Melanocyte of skin (primary cell): ENCODE data around the gene SART1. TPM values are rescaled to one million over a fixed set of nuclear protein-coding genes. Genes with fewer than 3 reads are reported as not detected.

Source experiments
- total RNA-seq, 2 donors: library from RNA; depleted of rRNA; stranded (reverse); fragments of >200 nt; gene quantifications; 2 replicates each; pipeline ENCODE4 v1.2.3, GENCODE V29; 2012

SART1 gene, protein sequence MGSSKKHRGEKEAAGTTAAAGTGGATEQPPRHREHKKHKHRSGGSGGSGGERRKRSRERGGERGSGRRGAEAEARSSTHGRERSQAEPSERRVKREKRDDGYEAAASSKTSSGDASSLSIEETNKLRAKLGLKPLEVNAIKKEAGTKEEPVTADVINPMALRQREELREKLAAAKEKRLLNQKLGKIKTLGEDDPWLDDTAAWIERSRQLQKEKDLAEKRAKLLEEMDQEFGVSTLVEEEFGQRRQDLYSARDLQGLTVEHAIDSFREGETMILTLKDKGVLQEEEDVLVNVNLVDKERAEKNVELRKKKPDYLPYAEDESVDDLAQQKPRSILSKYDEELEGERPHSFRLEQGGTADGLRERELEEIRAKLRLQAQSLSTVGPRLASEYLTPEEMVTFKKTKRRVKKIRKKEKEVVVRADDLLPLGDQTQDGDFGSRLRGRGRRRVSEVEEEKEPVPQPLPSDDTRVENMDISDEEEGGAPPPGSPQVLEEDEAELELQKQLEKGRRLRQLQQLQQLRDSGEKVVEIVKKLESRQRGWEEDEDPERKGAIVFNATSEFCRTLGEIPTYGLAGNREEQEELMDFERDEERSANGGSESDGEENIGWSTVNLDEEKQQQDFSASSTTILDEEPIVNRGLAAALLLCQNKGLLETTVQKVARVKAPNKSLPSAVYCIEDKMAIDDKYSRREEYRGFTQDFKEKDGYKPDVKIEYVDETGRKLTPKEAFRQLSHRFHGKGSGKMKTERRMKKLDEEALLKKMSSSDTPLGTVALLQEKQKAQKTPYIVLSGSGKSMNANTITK
- total RNA-seq = 10 to 100 TPM; 27.9 to 30.3 TPM

DNA sequence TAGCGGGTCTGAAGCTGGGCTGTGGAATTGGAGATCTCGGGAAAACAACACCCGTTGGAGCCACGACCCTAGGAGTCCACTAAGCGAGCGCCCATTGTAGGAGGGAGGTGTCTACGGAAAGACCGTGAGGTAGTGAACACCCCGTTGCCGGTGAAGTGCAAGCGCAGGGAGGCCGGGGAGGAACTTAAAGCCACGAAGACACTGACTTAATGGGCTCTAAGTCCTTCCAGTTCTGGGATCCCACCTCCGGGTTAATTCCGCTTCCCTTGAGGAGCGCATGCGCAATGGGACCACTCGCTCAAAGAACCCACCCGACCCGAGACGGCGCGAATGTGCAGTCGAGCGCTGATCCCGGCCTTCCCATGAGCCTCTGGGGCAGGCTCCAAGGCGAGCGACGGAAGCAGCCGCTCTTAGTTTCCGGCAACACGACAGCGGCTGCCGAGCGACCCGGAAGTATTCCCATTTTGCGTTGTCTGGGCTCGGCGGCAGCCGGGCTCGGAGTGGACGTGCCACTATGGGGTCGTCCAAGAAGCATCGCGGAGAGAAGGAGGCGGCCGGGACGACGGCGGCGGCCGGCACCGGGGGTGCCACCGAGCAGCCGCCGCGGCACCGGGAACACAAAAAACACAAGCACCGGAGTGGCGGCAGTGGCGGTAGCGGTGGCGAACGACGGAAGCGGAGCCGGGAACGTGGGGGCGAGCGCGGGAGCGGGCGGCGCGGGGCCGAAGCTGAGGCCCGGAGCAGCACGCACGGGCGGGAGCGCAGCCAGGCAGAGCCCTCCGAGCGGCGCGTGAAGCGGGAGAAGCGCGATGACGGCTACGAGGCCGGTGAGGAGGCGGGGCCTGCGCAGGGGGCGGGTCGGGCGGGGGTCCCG lies at the start of gene SART1:
Gene SART1, plus strand, starts transcription at position 468 of the 874 bp plus-strand sequence. Its CDS starts 47 bp downstream, at position 515.

GRCh38 chr11:65918211-65919140 lies 43.1 kb upstream of the SART1 start, which contains the start of gene C11orf68:
TSS of gene C11orf68 (minus strand) at chr11:65919062. CDS start at chr11:65919031, 31 bp downstream.

DNA sequence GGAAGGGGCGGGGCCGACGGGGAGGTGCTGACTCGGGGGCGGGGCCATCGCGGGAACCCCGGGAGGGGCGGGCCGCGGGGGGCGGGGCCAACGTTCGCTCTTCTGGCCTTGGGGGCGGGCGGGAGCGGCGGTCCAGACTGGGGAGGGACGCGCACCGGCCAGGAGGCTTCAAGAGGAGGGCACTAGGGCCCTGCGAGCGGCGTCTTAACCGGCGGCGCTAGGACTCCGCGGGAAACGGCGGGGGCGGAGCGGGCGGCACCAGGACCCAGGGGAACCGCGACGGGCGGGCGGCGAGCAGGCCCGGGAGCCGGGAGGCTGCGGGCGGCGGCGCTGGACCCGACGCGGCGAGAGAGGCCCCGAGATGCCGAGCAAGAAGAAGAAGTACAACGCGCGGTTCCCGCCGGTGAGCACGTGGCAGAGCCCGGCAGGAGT lies 42.4 kb upstream of the SART1 start, which contains the start of gene DRAP1:
Gene DRAP1, plus strand, starts transcription at position 286 of the 432 bp plus-strand sequence. Its CDS starts 76 bp downstream, at position 362.

GRCh38 chr11:65945430-65945911 lies 16.1 kb upstream of the SART1 start, which contains the start of gene TSGA10IP:
TSS of gene TSGA10IP (plus strand) at chr11:65945480. CDS start at chr11:65945676, 196 bp downstream.

DNA sequence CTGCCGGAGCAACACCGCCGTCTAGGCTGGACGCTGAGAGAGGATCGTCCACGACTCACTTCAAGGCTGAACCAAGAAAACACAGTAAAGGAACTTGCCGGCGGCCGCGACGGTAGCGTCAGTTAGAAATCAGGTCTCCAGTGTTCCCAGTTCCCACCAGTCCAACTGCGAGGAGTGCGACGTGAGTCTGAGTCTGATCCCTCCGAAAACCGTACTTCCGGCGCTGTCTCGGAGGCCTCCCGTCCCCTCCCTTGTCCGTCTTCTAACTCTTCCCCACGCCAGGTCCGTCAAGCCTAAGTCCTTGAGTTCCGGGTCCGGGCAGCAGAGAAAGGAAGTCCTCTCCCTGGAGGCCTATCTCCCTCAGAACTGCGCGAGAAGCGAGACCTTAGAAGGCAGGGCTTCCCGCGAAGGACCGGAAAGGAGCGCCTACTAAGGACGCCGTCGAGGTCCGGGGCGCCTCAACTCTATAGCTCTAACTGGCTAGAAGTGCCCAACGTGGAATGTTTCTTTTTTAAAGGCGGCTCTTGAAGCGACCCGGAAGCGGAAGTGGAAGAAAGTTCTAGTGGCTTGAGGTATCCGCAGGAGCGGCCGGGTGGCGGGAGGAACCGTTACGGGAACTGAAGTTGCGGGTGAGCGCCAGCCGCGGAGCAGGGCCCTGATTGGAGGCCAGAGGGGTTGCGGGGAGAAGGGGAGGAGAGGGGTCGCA lies 40.6 kb downstream of the SART1 start, which contains the start of the genes BANF1 and EIF1AD:
Gene BANF1, plus strand, starts transcription at position 562 of the 706 bp plus-strand sequence. CDS start 748 bp downstream, outside the sequence.
Gene EIF1AD, minus strand, starts transcription at position 216 of the 706 bp plus-strand sequence. CDS start 1,768 bp downstream, outside the sequence.

GRCh38 chr11:66011785-66012303 lies 50.3 kb downstream of the SART1 start, which contains the start of gene CST6:
TSS of gene CST6 (plus strand) at chr11:66012008. CDS start at chr11:66012045, 37 bp downstream.

GRCh38 chr11:66026017-66026529 lies 64.5 kb downstream of the SART1 start, which contains the start of gene CATSPER1:
TSS of gene CATSPER1 (minus strand) at chr11:66026479. CDS start at chr11:66026379, 100 bp downstream.

Other genes with a start within 250 kb of the SART1 start
- 10 to 100 TPM; 58.3 to 58.5 TPM for gene KAT5, start 249.5 kb upstream of the SART1 start, total RNA-seq
- gene RNASEH2C, start 240.9 kb upstream of the SART1 start, total RNA-seq = 10 to 100 TPM; 51.0 to 78.1 TPM
- 10 to 100 TPM; 40.6 to 74.3 TPM for gene AP5B1, start 180.8 kb upstream of the SART1 start, total RNA-seq
- gene OVOL1, start 174.7 kb upstream of the SART1 start, total RNA-seq = not detected
- 1 to 10 TPM in 1 of 2 donors, under 1 TPM in 1; 0.69 to 2.3 TPM for gene SNX32, start 127.8 kb upstream of the SART1 start, total RNA-seq
- 1,000 to 10,000 TPM; 1,026 to 1,378 TPM for gene CFL1, start 103.6 kb upstream of the SART1 start, total RNA-seq
- 10 to 100 TPM; 37.9 to 51.0 TPM for gene MUS81, start 101.3 kb upstream of the SART1 start, total RNA-seq
- 1 to 10 TPM; 4.3 to 6.5 TPM for gene EFEMP2, start 88.9 kb upstream of the SART1 start, total RNA-seq
- not detected for gene CTSW, start 81.9 kb upstream of the SART1 start, total RNA-seq
- gene FIBP, start 73.3 kb upstream of the SART1 start, total RNA-seq = 100 to 1,000 TPM; 126 to 165 TPM
- 10 to 100 TPM; 24.8 to 28.6 TPM for gene CCDC85B, start 71.1 kb upstream of the SART1 start, total RNA-seq
- gene FOSL1, start 61.3 kb upstream of the SART1 start, total RNA-seq = 10 to 100 TPM in 1 of 2 donors, 1 to 10 TPM in 1; 1.4 to 39.6 TPM
- gene C11orf68, start 42.7 kb upstream of the SART1 start, total RNA-seq = 10 to 100 TPM; 13.8 to 14.3 TPM
- gene DRAP1, start 42.3 kb upstream of the SART1 start, total RNA-seq = 100 to 1,000 TPM in 1 of 2 donors, 10 to 100 TPM in 1; 51.3 to 109 TPM
- not detected for gene TSGA10IP, start 16.3 kb upstream of the SART1 start, total RNA-seq
- 10 to 100 TPM; 28.6 to 52.6 TPM for gene EIF1AD, start 40.4 kb downstream of the SART1 start, total RNA-seq
- 10 to 100 TPM; 10.3 to 27.6 TPM for gene BANF1, start 40.8 kb downstream of the SART1 start, total RNA-seq
- gene CST6, start 50.3 kb downstream of the SART1 start, total RNA-seq = not detected
- gene CATSPER1, start 64.7 kb downstream of the SART1 start, total RNA-seq = not detected
- not detected for gene GAL3ST3, start 87.4 kb downstream of the SART1 start, total RNA-seq
- 100 to 1,000 TPM; 173 to 199 TPM for gene SF3B2, start 90.6 kb downstream of the SART1 start, total RNA-seq
- 10 to 100 TPM; 18.2 to 22.6 TPM for gene PACS1, start 108.5 kb downstream of the SART1 start, total RNA-seq